SK-N-SH treated with all-trans-retinoic acid at 6 μM for 48 hours (cell line): ENCODE results near the gene ZMYND8.
"Not testable (repeated sequence)": the region's sequence is repeated elsewhere in the genome, so short reads cannot be mapped to it uniquely, and the experiment has no call there.

Experiments
- ATAC-seq: fragments of 200-7000 bp; cut with Tn5 transposase; 3 replicates; pipeline ENCODE4 v1.9.1; 2020; ENCODE audit warnings: mild to moderate bottlenecking, moderate library complexity
- ARNTL ChIP-seq: fragments of 450-650 bp; formaldehyde crosslinking; IDR thresholded peaks from 2 replicates; pipeline ENCODE4 v1.5.0; 2020; ENCODE audit warnings: low read depth, mild to moderate bottlenecking, moderate library complexity, borderline replicate concordance
- BACH2 ChIP-seq: fragments of 250-450 bp; sonication (Bioruptor Pico); IDR thresholded peaks from 2 replicates; pipeline ENCODE4 v1.9.0; 2021; ENCODE audit warnings: mild to moderate bottlenecking, borderline replicate concordance
- CREB5 ChIP-seq: fragments of 250-450 bp; sonication (Bioruptor Pico); IDR thresholded peaks from 2 replicates; pipeline ENCODE4 v1.5.1; 2020; ENCODE audit warnings: low read depth, mild to moderate bottlenecking, moderate library complexity
- CSRNP3 ChIP-seq: fragments of 250-450 bp; sonication (Bioruptor Pico); IDR thresholded peaks from 2 replicates; pipeline ENCODE4 v1.5.1; 2021; ENCODE audit warnings: mild to moderate bottlenecking, moderate library complexity
- POU6F1 ChIP-seq: fragments of 250-450 bp; sonication (Bioruptor Pico); IDR thresholded peaks from 2 replicates; pipeline ENCODE4 v1.8.0; 2021; ENCODE audit warnings: low read depth, mild to moderate bottlenecking, moderate library complexity, borderline replicate concordance
- PPARA ChIP-seq: fragments of 250-450 bp; sonication (Bioruptor Pico); IDR thresholded peaks from 2 replicates; pipeline ENCODE4 v1.5.0; 2020; ENCODE audit warnings: mild to moderate bottlenecking, borderline replicate concordance
- SNAI2 ChIP-seq: fragments of 250-450 bp; sonication (Bioruptor Pico); IDR thresholded peaks from 2 replicates; pipeline ENCODE4 v1.5.0; 2020; ENCODE audit warnings: mild to moderate bottlenecking, moderate library complexity
- TCF4 ChIP-seq: fragments of 250-450 bp; sonication (Bioruptor Pico); IDR thresholded peaks from 2 replicates; pipeline ENCODE4 v1.8.0; 2021; ENCODE audit warnings: mild to moderate bottlenecking, moderate library complexity, borderline replicate concordance
- TOX ChIP-seq: fragments of 250-450 bp; sonication (Bioruptor Pico); IDR thresholded peaks from 2 replicates; pipeline ENCODE4 v1.8.0; 2021; ENCODE audit warnings: mild to moderate bottlenecking, moderate library complexity, borderline replicate concordance
- TSHZ2 ChIP-seq: fragments of 250-450 bp; sonication (Bioruptor Pico); IDR thresholded peaks from 2 replicates; pipeline ENCODE4 v1.5.0; 2020; ENCODE audit warnings: mild to moderate bottlenecking, moderate library complexity
- ZC3H10 ChIP-seq: fragments of 250-450 bp; sonication (Bioruptor Pico); IDR thresholded peaks from 2 replicates; pipeline ENCODE4 v1.5.1; 2021; ENCODE audit warnings: mild to moderate bottlenecking, moderate library complexity
- ZFP3 ChIP-seq: fragments of 250-450 bp; sonication (Bioruptor Pico); IDR thresholded peaks from 2 replicates; pipeline ENCODE4 v1.5.0; 2020; ENCODE audit warnings: mild to moderate bottlenecking, moderate library complexity
- ZFP30 ChIP-seq: fragments of 450-650 bp; formaldehyde crosslinking; IDR thresholded peaks from 2 replicates; pipeline ENCODE4 v1.5.0; 2022; ENCODE audit warnings: mild to moderate bottlenecking, moderate library complexity
- ZNF565 ChIP-seq: fragments of 450-650 bp; formaldehyde crosslinking; conservative IDR thresholded peaks from 2 replicates; pipeline ENCODE4 v1.5.0; 2020; ENCODE audit warnings: low read depth, mild to moderate bottlenecking, moderate library complexity
- ZNF70 ChIP-seq: fragments of 450-650 bp; formaldehyde crosslinking; IDR thresholded peaks from 2 replicates; pipeline ENCODE4 v1.5.0; 2020; ENCODE audit warnings: mild to moderate bottlenecking, moderate library complexity
- ZNF8 ChIP-seq: fragments of 450-650 bp; formaldehyde crosslinking; IDR thresholded peaks from 2 replicates; pipeline ENCODE4 v1.5.0; 2020; ENCODE audit warnings: mild to moderate bottlenecking, moderate library complexity

The ZMYND8 gene

GRCh38 chr20:47309806-47310426, 46.6 kb downstream of the ZMYND8 start:
- ATAC-seq, result no peak
- TF ChIP-seq ZC3H10 (CRISPR knock-in tag), result no peak
- TF ChIP-seq PPARA (CRISPR knock-in tag), result no peak
- TF ChIP-seq POU6F1 (CRISPR knock-in tag), result no peak
- TF ChIP-seq ZNF565 (CRISPR knock-in tag), result no peak
- no peak for TF ChIP-seq ZNF70
- TF ChIP-seq CREB5 (CRISPR knock-in tag), result no peak
- TF ChIP-seq BACH2 (CRISPR knock-in tag), result no peak
- TF ChIP-seq ZFP30 (CRISPR knock-in tag), result no peak
- TF ChIP-seq TOX, result no peak
- TF ChIP-seq ARNTL (CRISPR knock-in tag), result no peak
- TF ChIP-seq TCF4 (CRISPR knock-in tag), result no peak
- no peak for TF ChIP-seq SNAI2 (CRISPR knock-in tag)
- no peak for TF ChIP-seq CSRNP3 (CRISPR knock-in tag)
- no peak for TF ChIP-seq ZFP3 (CRISPR knock-in tag)

DNA sequence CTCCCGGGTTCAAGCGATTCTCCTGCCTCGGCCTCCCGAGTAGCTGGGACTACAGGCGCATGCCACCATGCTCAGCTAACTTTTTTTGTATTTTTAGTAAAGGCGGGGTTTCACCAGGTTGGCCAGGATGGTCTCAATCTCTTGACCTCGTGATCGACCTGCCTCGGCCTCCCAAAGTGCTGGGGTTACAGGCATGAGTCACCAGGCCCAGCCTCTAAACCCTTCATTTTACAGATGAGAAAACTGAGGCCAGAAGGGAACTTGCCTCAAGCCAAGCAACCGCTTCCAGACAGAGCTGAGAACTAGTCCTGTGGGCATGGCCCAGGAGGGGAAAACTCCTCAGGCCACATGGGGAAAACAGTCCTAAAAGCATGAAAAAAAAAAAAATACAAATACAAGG, 47.1 kb downstream of the ZMYND8 start:
- ATAC-seq, result no peak
- no peak for TF ChIP-seq ARNTL (CRISPR knock-in tag)
- TF ChIP-seq ZNF8 (CRISPR knock-in tag), result no peak
- TF ChIP-seq ZNF70, result no peak
- no peak for TF ChIP-seq CREB5 (CRISPR knock-in tag)
- no peak for TF ChIP-seq ZNF565 (CRISPR knock-in tag)
- TF ChIP-seq TCF4 (CRISPR knock-in tag), result no peak
- no peak for TF ChIP-seq CSRNP3 (CRISPR knock-in tag)
- no peak for TF ChIP-seq TSHZ2 (CRISPR knock-in tag)
- TF ChIP-seq PPARA (CRISPR knock-in tag), result no peak

- not testable (repeated sequence) for ATAC-seq
Measured at GRCh38 chr20:47307569-47307968, 48.9 kb downstream of the ZMYND8 start.
